SKM-1 treated with dmso at 0.1 percent for 144 hours (cell line): Measurements from ENCODE around the gene PLEKHA7.
"Not testable (repeated sequence)": the region's sequence is repeated elsewhere in the genome, so short reads cannot be mapped to it uniquely, and the experiment has no call there.

ENCODE experiments used
- DNase-seq: peaks from one replicate; lab custom pipeline; 2025; ENCODE audit not compliant: unreplicated experiment; lab: John Stamatoyannopoulos, UW

The PLEKHA7 gene

GRCh38 chr11:16889905-16890304 is 124.3 kb downstream of the PLEKHA7 start:
- DNase-seq, result no peak

- DNase-seq, result not testable (repeated sequence)
These were observed 125.2 kb downstream of the PLEKHA7 start for GRCh38 chr11:16889010-16889409.

GRCh38 chr11:16887887-16888286 is 126.3 kb downstream of the PLEKHA7 start:
- DNase-seq, result not testable (repeated sequence)

GRCh38 chr11:16883174-16883573 is 131.0 kb downstream of the PLEKHA7 start:
- no peak for DNase-seq

- DNase-seq, result no peak
These were observed 132.4 kb downstream of the PLEKHA7 start for GRCh38 chr11:16881766-16882165.

- DNase-seq, result no peak
These were observed 133.0 kb downstream of the PLEKHA7 start for GRCh38 chr11:16881074-16881709.

- DNase-seq, result no peak
These were observed 133.9 kb downstream of the PLEKHA7 start for GRCh38 chr11:16880184-16880801.

- DNase-seq, result no peak
These were observed 134.5 kb downstream of the PLEKHA7 start for GRCh38 chr11:16879690-16880089.

- no peak for DNase-seq
These were observed 137.4 kb downstream of the PLEKHA7 start for GRCh38 chr11:16876837-16877236.

- DNase-seq, result no peak
These were observed 138.0 kb downstream of the PLEKHA7 start for GRCh38 chr11:16876053-16876752.

- no peak for DNase-seq
These were observed 139.8 kb downstream of the PLEKHA7 start for GRCh38 chr11:16874275-16874975.

- DNase-seq, result no peak
These were observed 140.9 kb downstream of the PLEKHA7 start for GRCh38 chr11:16873289-16873688.

- DNase-seq, result no peak
These were observed 142.8 kb downstream of the PLEKHA7 start for GRCh38 chr11:16871368-16871767.

- no peak for DNase-seq
These were observed 147.1 kb downstream of the PLEKHA7 start for GRCh38 chr11:16867097-16867496.

GRCh38 chr11:16864428-16864827 is 149.8 kb downstream of the PLEKHA7 start:
- not testable (repeated sequence) for DNase-seq

- DNase-seq, result no peak
These were observed 150.8 kb downstream of the PLEKHA7 start for GRCh38 chr11:16863389-16863788.

- no peak for DNase-seq
These were observed 151.5 kb downstream of the PLEKHA7 start for GRCh38 chr11:16862726-16863125.

- no peak for DNase-seq
These were observed 152.4 kb downstream of the PLEKHA7 start for GRCh38 chr11:16861862-16862261.

GRCh38 chr11:16860617-16861016 is 153.6 kb downstream of the PLEKHA7 start:
- DNase-seq, result no peak

GRCh38 chr11:16859651-16860050 is 154.6 kb downstream of the PLEKHA7 start:
- DNase-seq, result no peak

- no peak for DNase-seq
These were observed 157.0 kb downstream of the PLEKHA7 start for GRCh38 chr11:16857186-16857585.

GRCh38 chr11:16856022-16856471 is 158.2 kb downstream of the PLEKHA7 start:
- no peak for DNase-seq
